GM21576 (cell line): ENCODE data around the gene IL17A.
"Not testable (repeated sequence)": the region's sequence is repeated elsewhere in the genome, so short reads cannot be mapped to it uniquely, and the experiment has no call there.

Experiments used
- ATAC-seq: cut with Tn5 transposase; IDR thresholded peaks from one replicate; pipeline ENCODE4 v1.9.1; 2021; ENCODE audit warnings: mild to moderate bottlenecking, moderate library complexity; ENCODE audit not compliant: unreplicated experiment

Gene IL17A

GRCh38 chr6:52162940-52163908, 23.0 kb upstream of the IL17A start:
- ATAC-seq = no peak

- ATAC-seq = no peak
Measured at GRCh38 chr6:52164319-52165094, 21.7 kb upstream of the IL17A start.

- ATAC-seq = no peak
Measured at GRCh38 chr6:52167267-52167666, 18.9 kb upstream of the IL17A start.

GRCh38 chr6:52168351-52168750, 17.8 kb upstream of the IL17A start:
- not testable (repeated sequence) for ATAC-seq

GRCh38 chr6:52174118-52174517, 12.1 kb upstream of the IL17A start:
- ATAC-seq = no peak

- peak; percentile 73 for ATAC-seq
Measured at GRCh38 chr6:52176550-52176949, 9.6 kb upstream of the IL17A start.

GRCh38 chr6:52177961-52178360, 8.2 kb upstream of the IL17A start:
- no peak for ATAC-seq

- peak; percentile 84 for ATAC-seq
Measured at GRCh38 chr6:52180787-52181558, 5.2 kb upstream of the IL17A start.

GRCh38 chr6:52183131-52183713, 3.0 kb upstream of the IL17A start:
- ATAC-seq = no peak

GRCh38 chr6:52186480-52186879, 305 bp downstream of the IL17A start:
- ATAC-seq = peak; percentile 85

- ATAC-seq = no peak
Measured at GRCh38 chr6:52187098-52187497, 923 bp downstream of the IL17A start.

GRCh38 chr6:52189974-52190373, 3.8 kb downstream of the IL17A start:
- ATAC-seq = no peak

GRCh38 chr6:52190409-52190808, 4.2 kb downstream of the IL17A start:
- no peak for ATAC-seq

- ATAC-seq = no peak
Measured at GRCh38 chr6:52191824-52192223, 5.6 kb downstream of the IL17A start.

- ATAC-seq = no peak
Measured at GRCh38 chr6:52195886-52196285, 9.7 kb downstream of the IL17A start.

GRCh38 chr6:52200088-52200487, 13.9 kb downstream of the IL17A start:
- not testable (repeated sequence) for ATAC-seq

- no peak for ATAC-seq
Measured at GRCh38 chr6:52201046-52201445, 14.9 kb downstream of the IL17A start.

- no peak for ATAC-seq
Measured at GRCh38 chr6:52201493-52201892, 15.3 kb downstream of the IL17A start.

- ATAC-seq = no peak
Measured at GRCh38 chr6:52207066-52207465, 20.9 kb downstream of the IL17A start.

GRCh38 chr6:52208612-52209011, 22.4 kb downstream of the IL17A start:
- no peak for ATAC-seq

GRCh38 chr6:52209770-52210169, 23.6 kb downstream of the IL17A start:
- peak; percentile 45 for ATAC-seq
